Caco-2 (cell line): ENCODE results near the gene OLFM2. TPM values are rescaled to one million over a fixed set of nuclear protein-coding genes. Genes with fewer than 3 reads are reported as not detected.

Experiments
- BruUV-seq: library from RNA; stranded (reverse); fragments of 400-500 nt; replicated peaks from 2 replicates; lab custom pipeline; 2021; lab: Mats Ljungman, UMichigan
- CTCF ChIA-PET: fragments of 300-600 bp; sonication (Branson Sonifier 250); formaldehyde crosslinking; loops from one replicate; lab custom pipeline; 2022; ENCODE audit warnings: antibody characterized with exemption; lab: Charles Lee
- POLR2A ChIA-PET: fragments of 300-600 bp; sonication (Branson Sonifier 250); formaldehyde crosslinking; loops from one replicate; lab custom pipeline; 2022; ENCODE audit warnings: antibody characterized with exemption; lab: Charles Lee
- DNase-seq, 2 experiments: peaks; one replicate each; pipeline versions ENCODE4 v3.0.0 to v3.0.0-alpha.2; 2020 to 2022
- H3K27me3 ChIP-seq: replicated peaks from 2 replicates; pipeline ENCODE4 v1.6.0; 2011; ENCODE audit warnings: low read length; ENCODE audit not compliant: control insufficient read depth, insufficient read depth
- H3K36me3 ChIP-seq: 2 replicates; pipeline ENCODE4 v1.5.1; 2011; ENCODE audit warnings: low read length; ENCODE audit not compliant: control insufficient read depth, insufficient read depth
- H3K4me1 ChIP-seq: fragments of 250-450 bp; sonication (Bioruptor Pico); 2 replicates; pipeline ENCODE4 v1.5.1; 2020; ENCODE audit warnings: mild to moderate bottlenecking
- H3K4me3 ChIP-seq: 2 replicates; pipeline ENCODE4 v1.5.1; 2011; ENCODE audit warnings: low read depth, mild to moderate bottlenecking, control low read depth, low read length
- H3K9me3 ChIP-seq: fragments of 250-450 bp; sonication (Bioruptor Pico); 2 replicates; pipeline ENCODE4 v1.5.1; 2020; ENCODE audit warnings: mild to moderate bottlenecking, moderate library complexity
- H3K27ac Mint-ChIP-seq: one replicate; pipeline ENCODE4 v1.8.0; 2022; ENCODE audit warnings: mixed read lengths; ENCODE audit not compliant: unreplicated experiment
- H3K27me3 Mint-ChIP-seq: one replicate; pipeline ENCODE4 v1.8.0; 2022; ENCODE audit warnings: mixed read lengths; ENCODE audit not compliant: insufficient read depth, unreplicated experiment
- H3K36me3 Mint-ChIP-seq: one replicate; pipeline ENCODE4 v1.8.0; 2022; ENCODE audit warnings: mild to moderate bottlenecking, mixed read lengths; ENCODE audit not compliant: insufficient read depth, unreplicated experiment
- H3K4me1 Mint-ChIP-seq: one replicate; pipeline ENCODE4 v1.8.0; 2022; ENCODE audit warnings: low read depth, mixed read lengths; ENCODE audit not compliant: unreplicated experiment
- H3K4me3 Mint-ChIP-seq: one replicate; pipeline ENCODE4 v1.8.0; 2022; ENCODE audit warnings: mild to moderate bottlenecking, moderate library complexity, mixed read lengths; ENCODE audit not compliant: unreplicated experiment
- H3K9me3 Mint-ChIP-seq: one replicate; pipeline ENCODE4 v1.8.0; 2022; ENCODE audit warnings: mixed read lengths; ENCODE audit not compliant: unreplicated experiment
- CTCF ChIP-seq, 2 experiments: fragments of 200-600 bp in 1 of 2; IDR thresholded peaks; 1 replicate in 1 of 2; 2 replicates in 1 of 2; pipeline versions ENCODE4 v1.5.1 to v1.8.0; 2011 to 2022; ENCODE audit warnings: antibody characterized with exemption in 1 of 2, control low read depth in 1 of 2, inconsistent platforms in 1 of 2, low read depth in 1 of 2, low read length in 1 of 2, mild to moderate bottlenecking in 1 of 2, moderate library complexity in 1 of 2; ENCODE audit not compliant: insufficient read depth in 1 of 2, severe bottlenecking in 1 of 2, unreplicated experiment in 1 of 2
- intact Hi-C: fragments of 100-400 bp; cut with micrococcal nuclease; formaldehyde crosslinking; loops from one replicate; pipeline ENCODE4 v1.10.0; 2022; ENCODE audit not compliant: unreplicated experiment
- total RNA-seq: library from RNA; stranded (reverse); gene quantifications from 2 replicates; pipeline ENCODE4 v1.2.3, GENCODE V29; 2022

Gene OLFM2
- total RNA-seq, 1 experiment from 2014 or later: 0.34 TPM

- H3K9me3 ChIP-seq: no peaks in the 10 kb centered on the region
- H3K9me3 Mint-ChIP-seq: no peaks in the 10 kb centered on the region
- H3K27me3 Mint-ChIP-seq: peaks cover 21% of the 10 kb centered on the region
- TF ChIP-seq CTCF (IDR thresholded peaks at IDR 0.05; ENCODE audit: insufficient read depth in 1 of 2, low read depth in 1 of 2, low read length in 1 of 2, severe bottlenecking in 1 of 2, unreplicated experiment in 1 of 2): no peak
- no TSS peak for BruUV-seq
- no peak for DNase-seq
- ChIA-PET CTCF (no interaction called here), POLR2A (no interaction called here)
- no peaks in the 10 kb centered on the region for H3K36me3 Mint-ChIP-seq
- no peaks in the 10 kb centered on the region for H3K4me1 Mint-ChIP-seq
- H3K4me3 Mint-ChIP-seq: no peak overlapping the region
- no peaks in the 10 kb centered on the region; the same call in 1 of the 2 replicates for H3K27me3 ChIP-seq
- intact Hi-C loops: no loop called here
- H3K4me1 ChIP-seq: no peaks in the 10 kb centered on the region
- no peak overlapping the region for H3K27ac Mint-ChIP-seq
- no peak overlapping the region for H3K4me3 ChIP-seq
- H3K36me3 ChIP-seq: no peaks in the 10 kb centered on the region
Measured at GRCh38 chr19:9966024-9966423, 29.7 kb upstream of the OLFM2 start.

- H3K9me3 Mint-ChIP-seq: no peaks in the 10 kb centered on the region
- intact Hi-C loops: no loop called here
- H3K36me3 ChIP-seq: no peaks in the 10 kb centered on the region
- H3K9me3 ChIP-seq: no peaks in the 10 kb centered on the region
- no peak overlapping the region for H3K4me3 ChIP-seq
- TF ChIP-seq CTCF (IDR thresholded peaks at IDR 0.05; ENCODE audit: insufficient read depth in 1 of 2, low read depth in 1 of 2, low read length in 1 of 2, severe bottlenecking in 1 of 2, unreplicated experiment in 1 of 2): no peak
- no TSS peak for BruUV-seq
- H3K27me3 ChIP-seq: no peaks in the 10 kb centered on the region; the same call in 1 of the 2 replicates
- H3K4me1 ChIP-seq: no peaks in the 10 kb centered on the region
- no peaks in the 10 kb centered on the region for H3K36me3 Mint-ChIP-seq
- H3K27me3 Mint-ChIP-seq: peaks cover 11% of the 10 kb centered on the region
- no peak overlapping the region for H3K27ac Mint-ChIP-seq
- CTCF ChIA-PET: no interaction called here
- POLR2A ChIA-PET: no interaction called here
- no peak for DNase-seq
- H3K4me1 Mint-ChIP-seq: no peaks in the 10 kb centered on the region
- H3K4me3 Mint-ChIP-seq: no peak overlapping the region
Measured at GRCh38 chr19:9962623-9963290, 26.4 kb upstream of the OLFM2 start.

GRCh38 chr19:9961103-9961502 lies 24.8 kb upstream of the OLFM2 start:
- H3K4me3 ChIP-seq: no peak overlapping the region
- CTCF ChIA-PET: no interaction called here
- Mint-ChIP-seq H3K9me3 (no peaks in the 10 kb centered on the region), H3K4me3 (no peak overlapping the region), H3K27me3 (peaks cover 4% of the 10 kb centered on the region), H3K4me1 (no peaks in the 10 kb centered on the region), H3K36me3 (no peaks in the 10 kb centered on the region), H3K27ac (no peak overlapping the region)
- no TSS peak for BruUV-seq
- intact Hi-C loops: no loop called here
- H3K27me3 ChIP-seq: no peaks in the 10 kb centered on the region
- no peak for DNase-seq
- H3K9me3 ChIP-seq: no peaks in the 10 kb centered on the region
- H3K4me1 ChIP-seq: no peaks in the 10 kb centered on the region
- no peak for TF ChIP-seq CTCF (IDR thresholded peaks at IDR 0.05; ENCODE audit: insufficient read depth in 1 of 2, low read depth in 1 of 2, low read length in 1 of 2, severe bottlenecking in 1 of 2, unreplicated experiment in 1 of 2)
- H3K36me3 ChIP-seq: no peaks in the 10 kb centered on the region
- POLR2A ChIA-PET: no interaction called here
